AG09309 (cell line): Measurements from ENCODE around the gene MEGF9.

Experiments used
- DNase-seq: peaks from one replicate; pipeline ENCODE4 v3.0.0-alpha.2; 2010; ENCODE audit warnings: low read depth
- H3K4me3 ChIP-seq: 2 replicates; pipeline ENCODE4 v1.5.1; 2011; ENCODE audit warnings: mild to moderate bottlenecking, low read depth, low read length, moderate library complexity; ENCODE audit not compliant: control insufficient read depth
- TF ChIP-seq, protein P1 (sequence below): IDR thresholded peaks from 2 replicates; pipeline ENCODE4 v1.5.1; 2011; ENCODE audit warnings: mild to moderate bottlenecking, low read depth, low read length, inconsistent platforms; ENCODE audit not compliant: insufficient read depth, control insufficient read depth; ENCODE audit errors: missing control alignments

The MEGF9 gene

DNA sequence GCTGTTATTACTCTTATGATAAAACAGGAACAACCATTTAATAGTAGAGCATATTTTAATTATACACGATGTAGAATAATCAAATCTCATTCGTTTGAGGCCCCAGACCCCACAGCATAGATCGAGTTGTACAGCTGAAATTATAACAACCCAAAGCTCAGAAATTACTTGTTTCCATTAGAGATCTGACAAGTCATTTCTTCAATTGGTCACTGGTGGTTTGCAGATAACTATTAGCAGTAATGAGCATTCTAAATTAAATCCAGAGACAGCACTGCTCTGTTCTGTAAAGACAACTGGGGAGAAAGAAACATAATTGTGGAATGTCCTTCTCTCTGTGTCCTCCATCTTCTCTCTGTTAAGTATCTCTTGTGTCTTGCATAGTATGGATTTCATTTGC lies 147.2 kb downstream of the MEGF9 start:
- TF ChIP-seq, protein P1, sequence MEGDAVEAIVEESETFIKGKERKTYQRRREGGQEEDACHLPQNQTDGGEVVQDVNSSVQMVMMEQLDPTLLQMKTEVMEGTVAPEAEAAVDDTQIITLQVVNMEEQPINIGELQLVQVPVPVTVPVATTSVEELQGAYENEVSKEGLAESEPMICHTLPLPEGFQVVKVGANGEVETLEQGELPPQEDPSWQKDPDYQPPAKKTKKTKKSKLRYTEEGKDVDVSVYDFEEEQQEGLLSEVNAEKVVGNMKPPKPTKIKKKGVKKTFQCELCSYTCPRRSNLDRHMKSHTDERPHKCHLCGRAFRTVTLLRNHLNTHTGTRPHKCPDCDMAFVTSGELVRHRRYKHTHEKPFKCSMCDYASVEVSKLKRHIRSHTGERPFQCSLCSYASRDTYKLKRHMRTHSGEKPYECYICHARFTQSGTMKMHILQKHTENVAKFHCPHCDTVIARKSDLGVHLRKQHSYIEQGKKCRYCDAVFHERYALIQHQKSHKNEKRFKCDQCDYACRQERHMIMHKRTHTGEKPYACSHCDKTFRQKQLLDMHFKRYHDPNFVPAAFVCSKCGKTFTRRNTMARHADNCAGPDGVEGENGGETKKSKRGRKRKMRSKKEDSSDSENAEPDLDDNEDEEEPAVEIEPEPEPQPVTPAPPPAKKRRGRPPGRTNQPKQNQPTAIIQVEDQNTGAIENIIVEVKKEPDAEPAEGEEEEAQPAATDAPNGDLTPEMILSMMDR, result no peak
- no peak for DNase-seq
- no peak overlapping the region for H3K4me3 ChIP-seq

DNA sequence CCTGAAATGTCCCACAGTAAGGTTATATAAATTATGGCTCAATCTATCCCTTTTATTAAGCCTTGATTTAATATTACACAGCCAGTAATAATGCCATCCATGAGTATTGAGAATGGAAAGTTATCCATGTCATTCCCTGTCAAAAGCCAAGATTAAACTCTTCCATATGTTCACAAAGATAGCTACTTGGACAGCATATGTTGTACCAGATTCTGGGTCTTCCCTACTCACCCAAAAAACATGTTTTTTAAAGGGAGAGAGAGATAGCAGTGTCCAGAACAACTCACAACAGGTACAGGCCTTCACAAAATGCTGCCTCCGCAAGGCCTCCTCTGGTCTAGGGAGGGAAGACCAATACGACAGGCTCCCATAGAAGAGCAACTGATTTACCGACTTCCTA lies 149.7 kb downstream of the MEGF9 start:
- H3K4me3 ChIP-seq, result no peak overlapping the region
- DNase-seq, result no peak
- TF ChIP-seq, protein P1, result no peak

DNA sequence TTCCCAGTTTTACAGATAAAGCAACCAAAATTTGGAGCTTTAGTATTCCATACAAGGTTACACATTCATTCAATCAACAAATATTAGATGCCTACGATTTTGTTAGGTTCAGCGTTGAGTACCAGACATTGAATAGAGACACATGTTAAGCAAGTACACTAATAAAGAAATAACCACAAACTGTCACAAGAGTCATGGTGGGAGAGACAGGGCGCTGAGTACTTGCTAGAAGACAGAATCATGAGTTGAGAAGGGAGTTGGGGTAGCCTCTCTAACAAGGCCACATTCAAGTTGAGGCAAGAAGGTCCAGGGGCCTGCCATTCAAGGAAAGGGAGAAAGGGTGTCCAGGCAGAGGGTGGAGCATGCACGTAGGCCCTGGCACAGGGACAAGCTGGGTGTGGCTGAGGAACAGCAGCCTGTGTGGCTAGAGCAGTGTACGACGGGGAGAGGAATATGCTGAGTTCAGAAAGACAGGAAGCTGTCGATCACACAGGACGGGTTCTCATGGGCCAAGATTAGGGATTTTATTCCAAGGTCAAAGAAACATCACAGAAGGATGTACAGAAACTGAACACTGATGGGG lies 151.3 kb downstream of the MEGF9 start:
- DNase-seq, result no peak
- TF ChIP-seq, protein P1, result no peak
- H3K4me3 ChIP-seq, result no peak overlapping the region

DNA sequence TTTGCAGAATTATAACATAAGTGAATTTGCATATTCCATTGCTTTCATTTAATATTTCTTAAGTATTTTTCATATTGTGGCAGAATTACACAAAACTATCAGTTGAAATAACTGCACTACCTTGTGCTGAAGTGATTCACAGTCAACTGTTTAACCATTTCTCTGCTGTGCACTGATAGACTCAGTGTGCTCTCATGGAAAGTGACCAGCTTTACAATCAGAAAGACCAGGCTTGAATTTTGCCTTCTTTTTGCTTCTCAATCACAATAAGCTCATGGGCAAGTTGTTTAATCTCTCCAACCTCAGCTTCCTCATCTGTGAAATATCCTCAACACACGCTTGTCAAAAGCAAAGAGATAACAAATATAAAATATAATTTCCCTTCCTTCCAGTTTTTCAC lies 152.6 kb downstream of the MEGF9 start:
- no peak for DNase-seq
- H3K4me3 ChIP-seq, result no peak overlapping the region
- TF ChIP-seq, protein P1, result no peak

DNA sequence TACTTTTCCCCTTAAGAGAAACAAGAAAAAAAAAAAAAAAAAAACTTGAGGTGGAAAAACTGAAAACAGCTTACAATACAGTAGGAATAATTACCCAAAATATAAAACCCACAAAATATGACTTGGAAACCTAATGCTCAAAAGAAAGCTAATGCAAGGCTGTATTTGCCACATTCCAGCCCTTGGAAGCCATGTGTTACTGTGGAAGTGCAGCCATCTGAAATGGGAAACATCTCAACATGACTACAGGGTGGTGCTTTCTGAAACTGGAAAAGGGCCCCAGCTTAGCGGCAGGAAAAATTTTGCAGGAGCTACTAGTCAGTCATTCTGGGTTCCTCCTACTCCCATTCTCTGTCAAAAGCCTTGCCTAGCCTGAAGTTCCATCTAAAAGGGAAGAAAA lies 154.7 kb downstream of the MEGF9 start:
- no peak for DNase-seq
- TF ChIP-seq, protein P1, result no peak
- no peak overlapping the region for H3K4me3 ChIP-seq

DNA sequence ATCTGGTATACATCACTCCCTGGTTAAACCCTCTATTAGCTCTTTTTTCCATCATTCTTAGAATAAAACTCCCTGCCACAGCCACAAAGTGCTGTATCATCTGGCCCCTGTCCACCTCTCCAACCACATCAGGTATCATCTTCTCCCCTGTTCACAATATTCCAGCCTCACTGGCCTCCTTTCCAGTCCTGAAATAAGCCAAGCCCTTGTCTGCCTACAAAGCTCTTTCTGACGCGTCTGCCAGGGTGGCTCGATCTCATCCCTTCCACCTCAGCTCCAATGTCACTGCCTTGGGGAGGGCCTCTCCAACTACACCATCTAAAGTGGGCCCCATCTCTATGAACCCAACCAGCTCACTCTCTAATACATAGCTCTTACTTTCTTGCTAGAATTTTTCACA lies 155.8 kb downstream of the MEGF9 start:
- no peak for DNase-seq
- H3K4me3 ChIP-seq, result no peak overlapping the region
- TF ChIP-seq, protein P1, result no peak

DNA sequence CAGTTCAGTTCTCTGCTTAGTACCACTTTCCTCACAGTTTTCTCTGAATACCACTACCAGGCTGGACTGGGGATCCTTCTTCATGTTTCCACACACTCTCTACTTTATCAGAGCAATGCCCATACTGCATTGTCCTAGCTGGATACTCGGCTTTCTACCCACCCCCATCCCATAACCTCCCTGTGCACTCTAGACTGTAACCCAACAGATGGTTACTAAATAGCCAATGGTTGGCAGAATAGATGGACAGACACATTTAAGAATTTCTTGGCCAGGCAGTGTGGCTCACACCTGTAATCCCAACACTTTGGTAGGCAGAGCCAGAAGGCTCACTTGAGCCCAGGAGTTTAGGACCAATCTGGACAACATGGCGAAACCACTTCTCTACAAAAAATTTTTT lies 157.1 kb downstream of the MEGF9 start:
- no peak for DNase-seq
- H3K4me3 ChIP-seq, result no peak overlapping the region
- TF ChIP-seq, protein P1, result no peak
